SKM-1 (cell line): ENCODE measurements around the gene PDE6B.

ENCODE experiments used
- DNase-seq: peaks from one replicate; lab custom pipeline; 2025; ENCODE audit not compliant: unreplicated experiment; lab: John Stamatoyannopoulos, UW

Gene PDE6B

DNA sequence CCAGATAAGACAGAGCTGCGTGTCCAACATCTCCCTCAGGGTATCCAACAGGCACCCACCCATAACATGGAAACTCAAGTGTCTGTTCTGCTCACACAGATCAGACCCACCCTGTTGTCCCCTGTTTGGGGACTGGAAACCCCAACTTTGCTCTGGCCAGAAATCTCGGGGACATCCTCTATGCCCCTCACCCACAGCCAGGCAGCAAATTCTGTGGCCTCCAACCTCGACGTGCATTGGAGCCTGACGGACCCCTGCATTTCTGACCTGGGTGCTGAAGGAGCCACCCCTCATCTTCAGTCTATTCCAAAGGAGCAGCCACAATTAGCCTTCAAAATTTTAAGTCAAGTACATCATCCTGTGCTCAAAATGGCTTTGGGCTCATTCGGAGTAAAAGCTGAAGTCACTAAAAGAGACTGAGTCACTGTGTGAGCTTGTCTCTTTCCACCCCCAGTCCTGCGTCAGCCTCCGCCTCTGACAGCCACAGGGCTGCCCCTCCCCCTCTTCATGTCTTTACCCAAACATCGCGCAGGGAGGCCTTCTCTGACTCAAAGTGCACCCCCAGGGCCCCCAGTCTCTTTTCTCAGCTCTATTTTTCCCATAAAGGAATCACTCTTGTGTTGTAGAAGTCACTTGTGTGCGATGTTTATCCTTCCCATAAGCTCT lies 24.4 kb upstream of the PDE6B start:
- no peak for DNase-seq

DNA sequence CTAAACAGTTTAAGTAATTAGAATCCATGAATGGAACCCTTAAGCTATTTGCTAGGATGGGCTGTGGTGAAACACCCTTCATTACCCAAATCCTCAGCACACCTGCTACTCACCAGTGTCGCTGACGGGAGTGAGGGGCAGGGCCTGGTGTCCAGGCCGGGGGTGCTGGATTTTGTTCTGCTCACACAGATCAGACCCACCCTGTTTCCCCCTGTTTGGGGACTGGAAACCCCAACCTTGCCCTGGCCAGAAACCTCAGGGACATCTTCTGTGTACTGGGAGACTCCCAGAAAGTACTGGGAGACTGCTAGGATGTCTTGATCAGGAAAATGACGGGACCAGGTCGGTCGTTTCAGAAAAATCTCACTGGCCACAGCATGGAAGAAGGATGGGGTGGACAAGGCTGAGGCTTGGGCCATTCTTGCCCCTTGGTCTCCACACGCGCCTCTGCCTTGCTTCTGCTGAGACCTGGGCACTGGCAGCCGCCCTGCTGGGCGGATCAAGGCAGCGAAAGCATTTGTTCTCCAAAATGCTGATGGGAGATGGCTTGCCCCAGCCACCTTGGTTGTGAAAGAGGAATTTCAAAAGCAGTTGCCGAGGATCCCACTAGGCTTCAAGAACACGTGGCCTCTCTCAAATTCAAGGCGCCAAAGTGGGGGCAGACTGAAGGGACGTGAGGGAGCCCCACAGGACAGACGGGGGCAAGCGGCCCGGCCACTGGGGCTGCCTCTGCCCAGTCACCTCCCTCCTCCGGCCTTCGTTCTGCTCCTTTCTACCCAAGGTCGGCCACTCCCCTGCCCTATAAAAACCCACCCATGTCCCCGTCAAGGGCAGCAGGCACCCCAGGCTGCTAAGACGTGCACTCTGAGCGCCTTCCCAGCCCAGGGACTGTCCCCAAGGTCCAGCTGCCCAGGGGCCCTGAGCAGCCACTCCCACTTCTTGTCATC lies 23.5 kb upstream of the PDE6B start:
- DNase-seq, result no peak

DNA sequence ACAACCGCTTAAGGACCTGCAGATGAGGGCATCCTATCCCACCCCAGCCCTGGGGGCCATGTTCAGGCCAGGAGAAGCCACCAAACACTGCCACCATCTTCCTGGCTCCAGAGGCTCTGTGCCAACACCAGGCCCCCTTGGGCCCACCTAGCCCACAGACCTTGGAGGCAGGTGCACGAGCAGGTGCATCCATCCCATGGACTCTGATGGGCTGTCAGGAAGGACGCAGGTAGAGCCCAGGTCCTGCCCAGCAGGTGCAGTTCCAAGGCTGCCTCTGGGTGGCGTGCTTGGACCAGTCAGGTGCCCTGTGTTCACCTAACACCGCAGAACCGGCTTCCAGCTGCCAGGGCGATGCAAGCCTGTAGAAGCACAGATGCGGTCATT lies 22.8 kb upstream of the PDE6B start:
- DNase-seq, result no peak

DNA sequence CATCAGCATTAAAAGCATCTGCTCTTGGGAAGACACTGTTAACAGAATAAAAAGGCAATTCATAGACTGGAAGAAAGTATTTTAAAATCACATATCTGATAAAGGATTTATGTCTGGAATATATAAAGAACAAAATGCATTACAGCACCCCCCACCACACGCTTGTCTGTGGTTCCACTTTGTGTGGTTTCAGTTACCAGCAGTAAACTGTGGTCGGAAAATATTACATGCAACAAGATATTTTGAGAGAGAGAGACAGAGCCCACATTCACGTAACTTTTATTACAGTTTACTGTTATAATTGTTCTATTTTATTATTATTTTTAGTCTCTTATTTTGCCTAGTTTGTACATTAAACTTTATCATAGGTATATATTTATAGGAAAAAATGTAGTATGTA lies 21.2 kb upstream of the PDE6B start:
- no peak for DNase-seq

DNA sequence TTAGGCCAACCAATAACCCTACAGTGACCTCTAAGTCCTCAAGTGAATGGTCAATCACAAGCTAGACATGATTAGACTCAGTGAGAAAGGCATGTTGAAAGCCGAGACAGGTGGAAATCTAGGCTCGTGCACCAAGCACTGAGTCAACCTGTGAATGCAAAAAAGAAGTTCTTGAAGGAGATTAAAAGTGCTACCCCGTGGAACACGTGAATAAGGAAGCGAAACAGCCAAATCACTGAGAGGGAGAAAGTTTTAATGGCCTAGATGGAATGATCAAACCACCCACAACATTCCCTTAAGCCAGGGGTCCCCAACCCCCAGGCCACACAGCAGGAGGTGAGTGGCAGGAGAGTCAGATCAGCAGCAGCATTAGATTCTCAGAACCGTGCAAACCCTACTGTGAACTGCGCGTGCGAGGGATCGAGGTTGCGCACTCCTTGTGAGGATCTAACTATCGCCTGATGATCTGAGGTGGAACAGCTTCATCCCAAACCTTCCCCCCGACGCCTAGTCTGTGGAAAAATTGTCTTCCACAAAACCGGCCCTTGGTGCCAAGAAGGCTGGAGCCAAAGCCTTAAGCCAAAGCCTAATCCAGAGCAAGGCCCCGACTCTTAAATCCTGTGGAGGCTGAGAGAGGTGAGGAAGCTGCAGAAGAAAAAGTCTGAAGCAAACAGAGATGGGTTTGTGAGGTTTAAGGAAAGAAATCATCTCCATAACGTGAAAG lies 19.5 kb upstream of the PDE6B start:
- DNase-seq, result no peak

DNA sequence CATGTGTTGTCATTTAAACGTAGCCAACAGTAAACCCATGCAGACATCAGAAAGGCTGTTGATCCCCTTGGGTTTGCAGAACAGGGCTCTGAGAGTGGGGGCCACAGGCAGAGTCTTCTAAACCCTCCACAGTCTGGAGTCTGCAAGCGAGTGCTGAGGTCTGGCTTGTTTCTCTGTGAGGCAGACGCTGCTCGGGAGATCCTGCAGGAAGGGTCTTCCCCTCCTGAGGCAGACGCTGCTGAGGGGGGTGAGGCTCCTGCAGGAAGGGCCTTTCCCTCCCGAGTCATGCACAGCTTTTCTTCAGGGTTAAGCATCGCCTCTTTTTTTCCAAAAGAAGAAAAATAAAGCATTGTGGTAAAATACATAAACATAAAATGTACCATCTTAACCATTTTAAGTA lies 17.1 kb upstream of the PDE6B start:
- DNase-seq, result no peak

DNA sequence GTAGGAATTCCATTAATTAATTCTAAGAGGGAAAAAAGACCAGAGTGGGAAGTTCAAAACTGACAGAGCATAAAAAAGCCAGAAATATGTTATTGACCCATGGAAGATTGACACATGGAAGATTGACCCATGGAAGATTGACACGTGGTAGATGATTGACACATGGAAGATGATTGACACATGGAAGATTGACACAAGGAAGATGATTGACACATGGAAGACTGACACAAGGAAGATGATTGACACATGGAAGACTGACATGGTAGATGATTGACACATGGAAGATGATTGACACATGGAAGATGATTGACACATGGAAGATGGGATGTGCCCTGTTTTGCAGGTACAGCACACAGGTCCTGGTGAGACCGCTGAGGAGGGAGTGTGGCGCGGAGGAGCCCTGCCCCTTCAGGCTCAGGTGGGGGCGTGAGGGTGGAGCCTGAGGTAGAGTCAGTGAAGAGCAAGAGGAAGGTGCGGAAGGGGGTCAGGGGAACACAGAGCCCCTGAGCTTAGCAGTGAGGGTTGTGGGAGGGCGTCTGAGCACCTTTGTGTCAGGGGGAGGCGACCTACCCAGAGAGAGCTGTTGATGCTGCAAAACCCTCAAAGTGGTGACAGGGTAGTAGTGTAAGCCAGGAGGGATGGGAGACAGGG lies 15.8 kb upstream of the PDE6B start:
- DNase-seq, result no peak

DNA sequence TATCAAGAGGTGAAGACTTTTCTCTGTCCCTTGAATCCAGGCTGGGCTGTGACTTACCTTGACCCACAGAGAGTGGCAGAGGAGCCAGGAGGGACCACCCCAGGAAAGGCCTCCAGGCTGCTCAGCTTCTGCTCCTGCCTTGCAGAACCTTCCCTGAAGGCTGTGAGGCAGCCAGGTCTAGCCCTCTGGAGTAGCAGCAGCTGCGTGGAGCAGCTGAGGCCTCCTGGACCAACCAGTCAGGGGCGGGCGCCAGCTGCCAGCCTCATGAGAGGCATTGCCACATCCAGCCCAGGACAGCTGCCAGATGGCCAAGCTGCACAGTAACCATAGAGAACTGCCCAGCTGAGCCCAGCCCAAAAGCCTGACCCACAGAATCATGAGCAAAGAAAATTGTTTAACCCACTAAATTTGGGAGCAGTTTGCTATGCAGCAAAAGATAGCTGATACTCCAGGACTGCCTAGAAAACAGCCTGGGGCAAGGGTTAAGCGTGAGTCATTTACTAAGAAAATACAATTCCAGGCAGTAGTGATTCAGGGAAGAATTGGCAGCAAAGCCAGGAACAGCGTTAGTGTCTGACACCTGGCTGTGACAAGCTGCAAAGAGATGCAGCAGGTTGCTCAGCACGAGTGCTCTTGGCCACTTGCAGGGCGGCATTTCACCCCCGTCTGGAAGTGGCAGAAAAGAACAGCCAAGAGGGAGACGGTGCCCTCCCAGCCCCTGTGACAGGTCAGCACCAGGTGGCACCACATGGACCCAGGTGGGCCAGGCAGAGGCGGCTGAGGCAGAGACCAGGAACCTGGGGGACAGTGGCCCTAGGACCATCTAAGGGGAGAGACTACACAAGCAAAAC lies 14.7 kb upstream of the PDE6B start:
- no peak for DNase-seq

DNA sequence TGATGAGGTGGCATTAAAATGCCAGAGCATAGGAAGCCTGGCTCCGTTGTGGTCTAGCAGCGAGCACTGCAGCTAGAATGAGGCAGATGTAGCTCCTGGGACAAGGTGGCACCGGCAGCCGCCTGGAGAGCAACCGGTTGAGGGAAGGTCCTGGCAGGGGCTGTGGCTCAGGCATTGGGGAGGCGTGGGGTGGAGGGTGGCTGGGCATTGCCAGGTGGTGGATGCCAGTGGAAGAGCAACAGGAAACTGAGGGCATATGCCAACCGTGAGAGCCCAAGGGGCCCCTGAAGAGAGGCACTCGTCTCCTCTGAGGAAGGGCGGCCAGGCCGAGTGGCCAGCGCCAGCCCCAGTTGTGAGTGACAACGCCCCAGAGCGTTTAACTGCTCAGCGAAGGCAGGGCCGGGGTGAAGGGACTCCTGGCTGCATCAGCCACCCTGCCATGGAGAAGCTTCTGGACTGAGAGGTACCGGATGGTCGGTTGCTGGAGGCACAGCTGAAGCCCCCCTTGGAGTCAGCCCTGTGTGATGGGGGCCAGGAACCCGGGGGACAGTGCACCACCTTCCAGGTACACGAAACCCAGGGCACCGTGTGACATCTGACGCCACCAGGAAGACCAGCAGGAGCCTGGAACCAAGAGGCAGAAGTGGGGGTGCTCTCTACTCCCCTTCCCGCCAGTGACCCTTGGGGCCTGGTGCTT lies 13.2 kb upstream of the PDE6B start:
- DNase-seq, result no peak

DNA sequence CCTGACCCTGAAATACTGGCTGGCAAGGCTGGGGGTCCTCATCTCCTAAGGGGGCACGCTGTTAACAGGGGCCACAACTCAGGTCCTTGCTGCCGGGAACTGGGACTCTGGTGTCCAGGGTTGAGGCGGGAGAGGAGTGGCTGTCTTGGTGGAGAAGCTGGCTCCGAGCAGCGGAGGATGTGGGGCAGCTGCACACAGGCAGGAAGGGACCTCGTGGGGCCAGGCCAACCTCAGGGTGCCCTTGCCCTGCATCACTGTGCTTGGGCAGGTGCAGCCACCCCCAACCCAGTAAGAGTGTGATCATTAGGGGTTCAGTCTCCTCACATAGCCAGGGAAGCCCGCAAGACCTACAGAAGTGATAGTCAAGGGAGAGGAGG lies 12.6 kb upstream of the PDE6B start:
- DNase-seq, result no peak

DNA sequence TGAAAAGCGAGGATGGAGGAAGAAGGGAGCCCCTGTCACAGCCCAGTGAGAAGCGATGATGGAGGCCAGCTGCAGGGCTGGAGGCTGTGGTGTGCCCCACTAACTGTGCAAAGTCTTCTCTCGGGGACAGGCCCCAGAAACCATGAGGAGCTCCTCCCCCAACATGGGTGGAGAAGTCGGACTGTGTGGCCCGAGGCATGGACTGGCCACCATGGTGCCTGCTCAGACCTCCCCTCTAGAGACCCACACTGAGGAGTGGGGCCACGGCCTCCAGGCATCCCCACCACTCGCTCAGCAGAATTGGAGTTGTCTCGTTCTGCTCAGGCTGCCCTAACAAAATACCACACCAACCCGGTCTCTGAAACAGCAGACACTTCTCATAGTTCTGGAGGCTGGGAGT lies 12.2 kb upstream of the PDE6B start:
- no peak for DNase-seq

DNA sequence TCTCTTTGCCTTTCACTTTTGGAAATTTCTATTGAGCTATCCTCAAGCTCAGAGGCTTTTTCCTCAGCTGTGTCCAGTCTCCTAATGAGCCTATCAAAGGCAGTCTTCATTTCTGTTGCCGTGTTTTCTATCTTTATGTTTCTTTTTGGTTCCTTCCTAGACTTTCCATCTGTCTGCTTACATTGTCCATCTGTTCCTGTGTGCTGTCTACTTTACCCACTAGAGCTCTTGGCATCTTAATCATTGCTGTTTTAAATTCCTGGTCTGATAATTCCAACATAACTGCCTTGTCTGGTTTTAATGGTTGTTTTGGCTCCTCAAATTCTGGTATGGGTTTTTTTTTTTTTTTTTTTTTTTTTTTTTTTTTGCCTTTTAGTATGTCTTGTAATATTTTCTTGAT lies 9.3 kb upstream of the PDE6B start:
- DNase-seq, result no peak

DNA sequence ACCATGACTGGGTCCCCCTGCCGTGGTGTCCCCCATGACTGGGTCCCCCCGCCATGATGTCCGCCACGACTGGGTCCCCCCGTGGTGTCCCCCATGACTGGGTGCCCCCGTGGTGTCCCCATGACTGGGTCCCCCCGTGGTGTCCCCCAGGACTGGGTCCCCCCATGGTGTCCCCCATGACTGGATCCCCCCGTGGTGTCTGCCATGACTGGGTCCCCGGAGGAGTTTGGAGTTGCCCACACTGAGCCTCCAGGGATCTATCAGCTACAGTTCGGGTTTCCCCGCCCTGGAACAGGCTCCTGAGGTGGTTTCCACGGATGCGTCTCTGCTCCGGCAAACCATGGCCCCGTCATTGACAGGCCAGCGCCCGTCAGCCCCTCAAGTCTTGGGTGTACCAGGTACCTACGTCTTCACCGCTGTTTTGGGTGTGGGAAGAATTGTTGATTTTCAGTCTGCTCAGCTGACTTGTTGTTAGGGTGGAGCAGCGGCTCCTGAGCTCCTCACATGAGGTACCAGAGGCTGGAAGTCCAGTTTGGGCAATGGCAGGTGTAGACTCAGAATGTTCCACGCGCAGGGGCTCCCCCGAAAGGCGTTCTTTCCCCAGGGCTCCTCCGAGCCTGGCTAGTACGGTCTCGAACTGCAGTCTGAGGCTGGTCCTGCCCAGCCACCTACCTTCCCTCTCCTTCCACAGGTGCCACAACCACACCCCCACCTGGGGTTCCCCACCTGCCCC lies 8.3 kb upstream of the PDE6B start:
- no peak for DNase-seq

DNA sequence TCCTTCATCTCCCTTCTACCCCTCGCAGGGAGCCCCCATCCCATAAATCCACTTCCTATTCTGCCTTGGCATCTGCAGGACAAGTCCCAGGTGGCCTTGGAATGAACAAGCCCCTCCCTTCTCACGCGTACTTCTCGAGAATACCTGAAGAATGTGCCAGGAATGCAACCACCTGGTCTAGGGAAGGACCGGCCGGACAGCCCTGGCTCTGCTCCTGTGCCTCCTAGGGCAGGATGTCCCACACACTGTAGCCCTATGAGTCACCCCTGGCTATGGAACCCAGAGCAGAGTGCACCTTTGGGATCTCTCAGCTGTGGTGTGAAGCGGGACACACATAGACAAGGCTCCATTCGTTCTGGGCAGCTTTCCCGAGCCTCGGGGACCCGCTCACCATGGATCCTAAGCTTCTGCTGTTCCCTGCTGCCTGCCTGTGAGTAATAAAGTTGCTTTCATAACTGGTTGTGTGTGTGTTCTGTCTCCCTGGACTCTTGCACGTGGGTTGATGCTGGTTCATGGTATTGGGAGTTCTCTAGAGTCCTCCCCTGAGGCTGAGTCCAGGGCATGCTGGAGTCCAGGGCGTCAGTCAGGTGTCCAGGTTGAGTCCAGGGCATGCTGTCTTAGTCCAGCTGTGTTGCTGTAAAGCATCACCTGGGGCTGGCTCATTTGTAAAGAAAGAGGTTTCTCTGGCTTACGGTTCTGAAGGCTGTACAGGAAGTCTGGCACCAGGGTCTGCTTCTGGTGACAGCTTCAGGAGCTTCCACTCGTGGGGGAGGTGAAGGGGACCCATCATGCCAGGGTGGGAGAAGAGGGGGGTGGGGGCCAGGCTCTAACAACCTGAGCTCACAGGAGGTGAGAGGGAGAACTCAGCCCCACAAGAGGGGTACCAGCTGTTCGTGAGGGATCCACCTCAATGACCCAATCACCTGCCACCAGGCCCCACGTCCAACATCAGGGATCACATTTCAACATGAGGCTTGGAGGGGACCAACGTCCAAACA lies 7.4 kb upstream of the PDE6B start:
- DNase-seq, result no peak

DNA sequence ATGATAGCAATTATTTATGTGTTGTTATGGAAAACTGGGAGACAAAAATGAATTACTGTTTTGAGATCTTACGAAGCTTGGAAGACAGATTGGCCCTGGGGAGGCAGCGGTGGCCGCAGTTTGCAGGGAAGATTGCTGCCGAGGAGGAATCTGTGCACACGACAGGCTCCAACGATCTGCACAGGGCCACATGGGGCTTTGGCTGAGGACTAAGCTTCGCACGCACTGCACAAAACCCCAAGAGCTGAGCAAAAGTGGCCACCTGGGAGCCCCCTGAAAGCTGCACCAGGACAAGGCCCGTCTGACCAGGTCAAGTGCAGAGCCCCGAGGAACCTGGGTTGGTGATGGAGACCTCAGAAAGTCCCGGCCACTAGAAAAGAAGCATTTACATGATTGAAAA lies 5.2 kb upstream of the PDE6B start:
- DNase-seq, result no peak

DNA sequence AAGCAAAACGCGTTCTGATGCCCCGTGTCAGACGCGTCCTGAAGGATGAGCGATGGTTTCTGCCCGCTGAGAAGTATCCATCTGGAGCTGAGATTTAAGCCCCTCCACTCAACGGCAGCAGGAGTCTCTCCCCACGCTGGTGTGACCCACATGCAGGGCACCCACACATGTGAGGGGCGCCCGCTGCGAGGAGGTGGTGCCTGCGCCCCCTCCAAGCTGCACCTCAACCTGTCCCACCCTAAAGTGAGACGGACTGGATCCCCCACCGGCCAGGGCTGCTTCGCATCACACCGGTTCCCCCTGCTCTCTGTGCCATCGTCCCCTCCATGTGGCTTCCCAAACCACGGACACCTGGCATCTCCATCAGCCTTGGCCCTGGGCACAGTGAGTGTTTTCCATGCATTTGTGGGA lies 4.5 kb upstream of the PDE6B start:
- no peak for DNase-seq

DNA sequence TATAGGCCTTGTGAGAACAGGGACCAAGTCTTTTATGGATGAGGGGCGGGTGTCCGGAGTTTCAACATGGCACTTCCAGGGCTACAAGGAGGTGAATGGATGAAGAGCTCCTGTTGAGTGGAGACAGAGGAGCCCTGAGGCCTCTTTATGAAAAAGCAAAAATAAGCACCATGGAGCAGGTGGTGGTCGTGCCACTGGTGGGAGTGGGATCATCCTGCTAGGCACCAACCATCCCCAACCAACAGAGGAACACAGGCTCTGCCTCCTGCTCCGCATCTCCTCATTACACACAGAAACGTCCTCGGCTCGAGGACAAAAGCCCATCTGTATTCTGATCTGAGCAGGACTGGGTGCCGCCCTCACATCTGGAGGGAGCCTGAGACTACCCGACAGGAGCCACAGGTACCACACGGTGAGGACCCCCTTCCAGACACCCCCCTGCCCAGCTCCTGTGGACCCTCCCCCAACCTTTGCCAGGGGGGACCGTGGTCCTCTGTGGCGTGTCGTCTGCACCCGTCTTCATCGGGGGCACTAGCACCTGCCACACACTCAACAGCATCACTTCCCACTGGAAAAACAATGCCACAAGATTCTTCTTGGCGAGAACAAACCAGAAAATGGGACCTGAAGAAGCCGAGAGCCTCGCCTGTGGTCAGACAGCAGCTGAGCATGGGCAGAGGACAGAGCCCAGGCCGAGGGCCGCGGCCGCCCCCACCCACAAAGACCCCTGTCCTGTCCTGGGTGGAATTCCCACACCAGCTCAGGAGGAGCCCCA lies 3.9 kb upstream of the PDE6B start:
- DNase-seq, result no peak
